ENCODE data around the gene FYCO1.

GRCh38 chr3:46020766-46021510, 25.3 kb upstream of the FYCO1 start:
- TF ChIP-seq ZNF207 (IDR thresholded peaks at IDR 0.05; ENCODE audit: borderline replicate concordance) (no peak), ZSCAN29 (IDR thresholded peaks at IDR 0.05) (no peak), TAF1 (IDR thresholded peaks at IDR 0.05; ENCODE audit: borderline replicate concordance, low read depth, low read length) (no peak), EED (IDR thresholded peaks at IDR 0.05; ENCODE audit: low read depth) (no peak), RAD21 (IDR thresholded peaks at IDR 0.05; ENCODE audit: insufficient read depth, low read depth, low read length) (no peak), GABPA (IDR thresholded peaks at IDR 0.05; ENCODE audit: low read depth) (no peak)

Measured in GM12878 (cell line).